Activated naive CD4-positive, alpha-beta T cell treated with Interleukin-2 at 50 U/mL for 16 hours (primary cell): Measurements from ENCODE around the gene AADACL4.
A peak's percentile ranks its signal among the peaks of the same experiment; 100 is the strongest.

ENCODE experiments used
- DNase-seq: peaks from one replicate; pipeline ENCODE4 v3.0.0-alpha.2; 2020

The AADACL4 gene

GRCh38 chr1:12613180-12613579 lies 30.7 kb upstream of the AADACL4 start:
- DNase-seq = no peak

GRCh38 chr1:12614402-12615158 lies 29.3 kb upstream of the AADACL4 start:
- DNase-seq = no peak

GRCh38 chr1:12615159-12615864 lies 28.6 kb upstream of the AADACL4 start:
- no peak for DNase-seq

- no peak for DNase-seq
Measured at GRCh38 chr1:12615865-12616708, 27.8 kb upstream of the AADACL4 start.

GRCh38 chr1:12616709-12617373 lies 27.0 kb upstream of the AADACL4 start:
- DNase-seq = peak; percentile 44

GRCh38 chr1:12617511-12617900 lies 26.4 kb upstream of the AADACL4 start:
- peak; percentile 37 for DNase-seq

- peak; percentile 63 for DNase-seq
Measured at GRCh38 chr1:12617901-12618660, 25.8 kb upstream of the AADACL4 start, which contains the start of gene DHRS3. Gene DHRS3 (minus strand): TSS chr1:12618210. CDS start chr1:12617348, 862 bp downstream.

GRCh38 chr1:12618661-12618964 lies 25.3 kb upstream of the AADACL4 start:
- no peak for DNase-seq

- DNase-seq = peak; percentile 69
Measured at GRCh38 chr1:12618965-12619791, 24.7 kb upstream of the AADACL4 start.

- peak; percentile 82 for DNase-seq
Measured at GRCh38 chr1:12619792-12620487, 23.9 kb upstream of the AADACL4 start.

GRCh38 chr1:12620488-12620865 lies 23.4 kb upstream of the AADACL4 start:
- peak; percentile 34 for DNase-seq

- no peak for DNase-seq
Measured at GRCh38 chr1:12620931-12621330, 23.0 kb upstream of the AADACL4 start.

- DNase-seq = no peak
Measured at GRCh38 chr1:12621346-12622335, 22.2 kb upstream of the AADACL4 start.

- DNase-seq = no peak
Measured at GRCh38 chr1:12622506-12622905, 21.4 kb upstream of the AADACL4 start.

- no peak for DNase-seq
Measured at GRCh38 chr1:12625276-12625675, 18.6 kb upstream of the AADACL4 start.

- no peak for DNase-seq
Measured at GRCh38 chr1:12626888-12627287, 17.0 kb upstream of the AADACL4 start.

- DNase-seq = no peak
Measured at GRCh38 chr1:12627296-12627695, 16.6 kb upstream of the AADACL4 start.

GRCh38 chr1:12629511-12629956 lies 14.4 kb upstream of the AADACL4 start:
- DNase-seq = no peak
